ENCODE measurements around the gene ZNF835. TPM values are rescaled to one million over a fixed set of nuclear protein-coding genes. Genes with fewer than 3 reads are reported as not detected.

Gene ZNF835
- total RNA-seq, 1 experiment from 2014 or later: not detected

DNA sequence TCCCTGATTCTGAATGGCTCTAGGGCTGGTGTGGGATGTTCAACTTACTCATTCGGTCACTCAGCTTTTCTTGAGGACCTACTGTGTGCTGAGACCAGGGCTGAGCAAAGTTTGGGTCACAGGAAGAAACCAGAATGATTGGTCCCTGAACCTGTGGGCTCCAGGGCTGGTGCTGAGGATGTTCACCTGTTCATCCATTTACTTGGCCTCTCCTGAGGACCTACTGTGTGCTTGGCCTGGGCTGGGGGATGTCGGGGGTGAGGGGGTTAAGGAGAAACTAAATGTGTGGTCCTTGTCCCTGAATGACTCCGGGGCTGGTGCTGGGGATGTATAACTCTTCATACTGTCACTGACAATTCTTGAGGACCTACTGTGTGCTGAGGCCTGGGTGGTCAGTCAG is 10.3 kb downstream of the ZNF835 start:
- POLR2A ChIA-PET (ENCODE audit: unreplicated experiment): no interaction called here

DNA sequence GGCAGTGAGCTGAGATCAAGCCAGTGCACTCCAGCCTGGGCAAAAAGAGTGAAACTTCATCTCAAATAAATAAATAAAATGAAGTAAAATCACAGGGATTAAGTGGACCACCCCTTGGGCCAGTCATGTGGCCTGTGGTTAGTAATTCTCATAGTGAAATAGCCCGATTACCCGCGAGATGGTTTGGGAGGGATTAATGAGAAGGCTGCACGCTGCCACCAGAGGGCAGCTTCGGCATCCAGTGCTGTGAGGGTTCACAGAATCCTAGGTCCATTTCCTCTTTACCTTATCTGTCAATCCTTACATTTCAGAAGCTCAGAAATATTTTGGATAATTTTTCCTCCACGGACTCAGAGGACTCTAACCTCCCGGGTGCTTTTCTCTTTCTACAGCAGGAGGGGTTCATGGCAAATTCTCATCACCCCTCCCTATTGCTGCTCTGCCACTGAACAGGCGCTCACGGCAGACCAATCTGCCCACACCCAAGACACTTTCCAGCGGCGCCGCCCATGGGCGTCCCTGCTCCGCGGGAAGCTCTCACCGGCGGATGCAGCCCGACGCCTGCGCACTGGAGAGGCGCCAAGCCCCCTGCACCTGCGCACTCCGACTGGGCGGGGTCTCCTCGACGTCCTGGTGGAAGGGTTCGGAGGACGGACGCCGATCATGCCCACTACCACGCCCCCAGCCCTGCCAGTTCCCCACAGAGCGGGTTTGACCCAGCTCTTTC is 11.0 kb downstream of the ZNF835 start:
- Histone ChIP-seq H4K20me1 (ENCODE audit: insufficient read depth) (no peaks in the 10 kb centered on the region), H3K4me3 (no peak overlapping the region), H3K36me3 (ENCODE audit: low read depth) (no peaks in the 10 kb centered on the region), H3K79me2 (ENCODE audit: low read depth) (no peaks in the 10 kb centered on the region), H3K4me1 (replicated peaks; ENCODE audit: insufficient read depth) (no peaks in the 10 kb centered on the region), H3K9me2 (ENCODE audit: insufficient read depth) (no peaks in the 10 kb centered on the region), H3K9me3 (ENCODE audit: insufficient read depth, low read depth) (no peaks in the 10 kb centered on the region), H2AFZ (no peak overlapping the region), H3K27me3 (ENCODE audit: insufficient read depth, low read depth) (no peaks in the 10 kb centered on the region), H3K4me2 (no peak overlapping the region), H3K27ac (no peak overlapping the region), H3F3A (ENCODE audit: insufficient read depth, low read depth) (no peaks in the 10 kb centered on the region)
- POLR2A ChIA-PET (ENCODE audit: unreplicated experiment): no interaction called here
- intact Hi-C loops (cut with micrococcal nuclease; ENCODE audit: unreplicated experiment): no loop called here
- CTCF ChIA-PET: no interaction called here
- TF ChIP-seq EZH2 (IDR thresholded peaks at IDR 0.05; ENCODE audit: low read depth): no peak
- TF ChIP-seq, protein P1, sequence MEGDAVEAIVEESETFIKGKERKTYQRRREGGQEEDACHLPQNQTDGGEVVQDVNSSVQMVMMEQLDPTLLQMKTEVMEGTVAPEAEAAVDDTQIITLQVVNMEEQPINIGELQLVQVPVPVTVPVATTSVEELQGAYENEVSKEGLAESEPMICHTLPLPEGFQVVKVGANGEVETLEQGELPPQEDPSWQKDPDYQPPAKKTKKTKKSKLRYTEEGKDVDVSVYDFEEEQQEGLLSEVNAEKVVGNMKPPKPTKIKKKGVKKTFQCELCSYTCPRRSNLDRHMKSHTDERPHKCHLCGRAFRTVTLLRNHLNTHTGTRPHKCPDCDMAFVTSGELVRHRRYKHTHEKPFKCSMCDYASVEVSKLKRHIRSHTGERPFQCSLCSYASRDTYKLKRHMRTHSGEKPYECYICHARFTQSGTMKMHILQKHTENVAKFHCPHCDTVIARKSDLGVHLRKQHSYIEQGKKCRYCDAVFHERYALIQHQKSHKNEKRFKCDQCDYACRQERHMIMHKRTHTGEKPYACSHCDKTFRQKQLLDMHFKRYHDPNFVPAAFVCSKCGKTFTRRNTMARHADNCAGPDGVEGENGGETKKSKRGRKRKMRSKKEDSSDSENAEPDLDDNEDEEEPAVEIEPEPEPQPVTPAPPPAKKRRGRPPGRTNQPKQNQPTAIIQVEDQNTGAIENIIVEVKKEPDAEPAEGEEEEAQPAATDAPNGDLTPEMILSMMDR (conservative IDR thresholded peaks at IDR 0.05): peak; percentile 46; the same call in 1 of the 2 replicates
- no peak for DNase-seq
- no TSS peak for BruUV-seq (replicated peaks)

More for the DNA sequence above, 10.3 kb downstream of the ZNF835 start:
- intact Hi-C loops (cut with micrococcal nuclease; ENCODE audit: unreplicated experiment): no loop called here
- no peak overlapping the region for H3K27ac ChIP-seq
- H4K20me1 ChIP-seq (ENCODE audit: insufficient read depth): no peaks in the 10 kb centered on the region
- no peak for DNase-seq
- TF ChIP-seq, protein P1 (conservative IDR thresholded peaks at IDR 0.05): no peak
- no peak for TF ChIP-seq EZH2 (IDR thresholded peaks at IDR 0.05; ENCODE audit: low read depth)
- CTCF ChIA-PET: no interaction called here
- no peak overlapping the region for H3K4me2 ChIP-seq
- H3K9me2 ChIP-seq (ENCODE audit: insufficient read depth): no peaks in the 10 kb centered on the region
- no peaks in the 10 kb centered on the region for H3K27me3 ChIP-seq (ENCODE audit: insufficient read depth, low read depth)
- no peak overlapping the region for H3K4me3 ChIP-seq
- H3K4me1 ChIP-seq (replicated peaks; ENCODE audit: insufficient read depth): no peaks in the 10 kb centered on the region
- H3K9me3 ChIP-seq (ENCODE audit: insufficient read depth, low read depth): no peaks in the 10 kb centered on the region
- no TSS peak for BruUV-seq (replicated peaks)
- H3K79me2 ChIP-seq (ENCODE audit: low read depth): no peaks in the 10 kb centered on the region
- no peak overlapping the region for H2AFZ ChIP-seq
- H3K36me3 ChIP-seq (ENCODE audit: low read depth): no peaks in the 10 kb centered on the region
- no peaks in the 10 kb centered on the region for H3F3A ChIP-seq (ENCODE audit: insufficient read depth, low read depth)

DNA sequence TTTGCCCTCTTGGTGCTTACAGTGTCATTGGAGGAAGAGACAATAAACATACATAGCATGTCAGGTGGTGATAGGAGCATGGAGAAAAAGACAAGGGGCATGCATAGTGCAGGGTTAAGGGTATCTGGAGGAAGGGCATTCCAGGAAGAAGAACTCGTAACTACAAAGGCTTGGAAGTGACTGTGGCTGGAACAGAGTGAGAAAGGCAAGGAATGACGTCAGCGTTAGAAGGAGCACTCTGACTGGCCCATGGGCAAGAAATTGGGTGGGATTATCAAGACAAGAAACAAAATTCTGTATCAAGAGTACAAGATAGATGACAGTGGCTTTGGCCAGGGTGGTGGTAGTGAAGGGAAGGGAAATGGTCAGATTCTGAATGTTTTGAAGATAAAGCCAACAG is 17.4 kb downstream of the ZNF835 start:
- BruUV-seq (replicated peaks): no TSS peak
- TF ChIP-seq, protein P1 (conservative IDR thresholded peaks at IDR 0.05): no peak
- no peak for TF ChIP-seq EZH2 (IDR thresholded peaks at IDR 0.05; ENCODE audit: low read depth)
- H3K36me3 ChIP-seq (ENCODE audit: low read depth): no peaks in the 10 kb centered on the region
- intact Hi-C loops (cut with micrococcal nuclease; ENCODE audit: unreplicated experiment): no loop called here
- no peaks in the 10 kb centered on the region for H3F3A ChIP-seq (ENCODE audit: insufficient read depth, low read depth)
- H3K27ac ChIP-seq: no peak overlapping the region
- H3K9me3 ChIP-seq (ENCODE audit: insufficient read depth, low read depth): no peaks in the 10 kb centered on the region; the same call in 1 of the 2 replicates
- H3K4me1 ChIP-seq (replicated peaks; ENCODE audit: insufficient read depth): no peaks in the 10 kb centered on the region
- CTCF ChIA-PET: no interaction called here
- H3K9me2 ChIP-seq (ENCODE audit: insufficient read depth): no peaks in the 10 kb centered on the region
- H3K27me3 ChIP-seq (ENCODE audit: insufficient read depth, low read depth): 0 out of 2 replicates have a peak, but pooled peaks cover 5% of the 10 kb centered on the region
- no peak overlapping the region for H2AFZ ChIP-seq
- no peak overlapping the region for H3K4me2 ChIP-seq
- POLR2A ChIA-PET (ENCODE audit: unreplicated experiment): no interaction called here
- H3K79me2 ChIP-seq (ENCODE audit: low read depth): no peaks in the 10 kb centered on the region
- H3K4me3 ChIP-seq: no peak overlapping the region
- no peaks in the 10 kb centered on the region for H4K20me1 ChIP-seq (ENCODE audit: insufficient read depth)
- no peak for DNase-seq

All from PC-9 (cell line).